Right ventricle myocardium inferior (tissue), 1 donor: ENCODE results near the gene PLA2G2F. TPM values are rescaled to one million over a fixed set of nuclear protein-coding genes. Genes with fewer than 3 reads are reported as not detected.

ENCODE experiments used
- ATAC-seq: fragments of 200-7000 bp; cut with Tn5 transposase; one replicate; pipeline ENCODE4 v1.9.1; 2020; ENCODE audit warnings: mild to moderate bottlenecking, moderate library complexity
- DNase-seq: peaks from one replicate; pipeline ENCODE4 v3.0.0; 2021; ENCODE audit errors: missing footprints
- intact Hi-C: fragments of 100-400 bp; cut with DNase I; formaldehyde crosslinking; loops from one replicate; pipeline ENCODE4 v1.11.0; 2022
- total RNA-seq: library from RNA; stranded (reverse); fragmentation: NEBNext Ultra II Directional; extraction: Animal tissue kit (Norgen Biotek cat#: 25700); gene quantifications from one replicate; pipeline ENCODE4 v1.2.1, GENCODE V29; 2021
- donor health status: DM: no; HTN: yes; CAD: no; lungs with severe emphysema.

PLA2G2F gene
- total RNA-seq, 1 donor from 2014 or later = not detected

- ATAC-seq = no peak
- DNase-seq = no peak
- intact Hi-C loops = loop anchor here (5.0 kb wide), 1 partner anchor 96 kb away; no protein-coding TSS in a partner anchor
Observed at GRCh38 chr1:20198296-20198695, 59.2 kb downstream of the PLA2G2F start.

GRCh38 chr1:20198918-20199317 lies 59.8 kb downstream of the PLA2G2F start:
- no peak for ATAC-seq
- DNase-seq = no peak
- intact Hi-C loops = loop anchor here (5.0 kb wide), 1 partner anchor 97 kb away; no protein-coding TSS in a partner anchor

DNA sequence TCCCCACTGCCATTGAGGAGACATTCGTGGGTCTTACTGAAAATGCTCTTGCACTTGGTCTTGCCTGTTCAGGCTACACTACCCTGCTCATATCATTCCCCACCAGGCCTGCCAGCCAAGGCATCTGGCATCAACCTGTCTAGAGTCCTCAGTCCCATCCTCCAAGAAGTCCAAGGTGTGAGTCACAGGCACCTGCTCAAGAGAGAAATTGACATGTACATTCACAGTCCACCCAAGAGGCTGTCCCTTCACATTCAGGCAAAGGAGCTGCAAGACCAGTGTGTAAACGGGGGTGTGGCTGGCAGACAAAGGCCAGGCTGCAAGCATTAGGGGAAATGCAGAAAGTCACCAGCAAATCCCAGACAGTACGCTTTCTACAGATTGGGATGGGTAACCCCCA lies 60.3 kb downstream of the PLA2G2F start:
- ATAC-seq = no peak
- no peak for DNase-seq
- intact Hi-C loops = loop anchor here (5.0 kb wide), 1 partner anchor 97 kb away; no protein-coding TSS in a partner anchor

- intact Hi-C loops = loop anchor here (5.0 kb wide), 1 partner anchor 98 kb away; no protein-coding TSS in a partner anchor
- DNase-seq (no peak), ATAC-seq (no peak)
Observed at GRCh38 chr1:20199840-20200239, 60.7 kb downstream of the PLA2G2F start.

Other genes starting within 250 kb of the PLA2G2F start
- not detected for gene PLA2G2E, start 215.7 kb upstream of the PLA2G2F start, total RNA-seq
- gene PLA2G2A, start 159.7 kb upstream of the PLA2G2F start, total RNA-seq = 332 TPM
- 65.6 TPM for gene PLA2G5, start 69.1 kb upstream of the PLA2G2F start, total RNA-seq
- not detected for gene PLA2G2D, start 19.8 kb upstream of the PLA2G2F start, total RNA-seq
- 1.9 TPM for gene UBXN10, start 46.8 kb downstream of the PLA2G2F start, total RNA-seq
- gene PLA2G2C, start 47.2 kb downstream of the PLA2G2F start, total RNA-seq = not detected
- not detected for gene VWA5B1, start 151.6 kb downstream of the PLA2G2F start, total RNA-seq